ENCODE results near the gene BLOC1S3.

GRCh38 chr19:45170146-45171106 is 8.2 kb upstream of the BLOC1S3 start:
- TF ChIP-seq POLR2A (IDR thresholded peaks at IDR 0.05) (no peak), EP300 (IDR thresholded peaks at IDR 0.05) (no peak)

Measured in suprapubic skin (tissue), 2 donors.